ENCODE data around the gene DCLRE1A.
A peak's percentile ranks its signal among the peaks of the same experiment; 100 is the strongest.
"Not testable (repeated sequence)": the region's sequence is repeated elsewhere in the genome, so short reads cannot be mapped to it uniquely, and the experiment has no call there.

The DCLRE1A gene

DNA sequence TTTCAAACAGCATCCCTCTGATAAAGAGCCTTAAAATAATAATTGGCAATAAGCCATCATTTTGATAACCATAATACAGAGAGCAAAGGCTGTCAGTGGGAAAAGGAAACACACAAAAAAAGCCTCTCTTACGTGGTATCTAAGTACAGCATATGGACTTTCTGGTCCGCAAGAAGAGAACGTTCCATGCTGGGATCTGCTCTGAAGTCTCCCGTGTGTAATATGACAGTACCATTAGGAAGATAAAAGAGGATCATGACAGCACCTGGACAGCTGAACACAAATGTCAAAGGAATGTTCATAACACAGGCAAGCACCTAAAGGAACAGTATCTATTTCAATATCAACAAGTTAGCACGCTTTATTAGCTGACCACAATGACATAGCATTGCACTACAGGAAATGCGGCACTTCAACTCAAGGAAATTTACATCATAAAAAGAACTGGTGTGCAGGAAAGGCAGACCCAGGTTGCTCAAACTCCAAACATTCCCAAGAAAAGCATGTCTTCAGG, 9.9 kb downstream of the DCLRE1A start:
- peak in 1 of 2 experiments; percentile 10 for DNase-seq (ENCODE audit: low read depth in 1 of 2, low spot score in 1 of 2)
- TF ChIP-seq POLR2AphosphoS5 (IDR thresholded peaks at IDR 0.05; ENCODE audit: low read depth), result peak; percentile 34; the same call in 1 of the 2 replicates
- TF ChIP-seq, protein P1, sequence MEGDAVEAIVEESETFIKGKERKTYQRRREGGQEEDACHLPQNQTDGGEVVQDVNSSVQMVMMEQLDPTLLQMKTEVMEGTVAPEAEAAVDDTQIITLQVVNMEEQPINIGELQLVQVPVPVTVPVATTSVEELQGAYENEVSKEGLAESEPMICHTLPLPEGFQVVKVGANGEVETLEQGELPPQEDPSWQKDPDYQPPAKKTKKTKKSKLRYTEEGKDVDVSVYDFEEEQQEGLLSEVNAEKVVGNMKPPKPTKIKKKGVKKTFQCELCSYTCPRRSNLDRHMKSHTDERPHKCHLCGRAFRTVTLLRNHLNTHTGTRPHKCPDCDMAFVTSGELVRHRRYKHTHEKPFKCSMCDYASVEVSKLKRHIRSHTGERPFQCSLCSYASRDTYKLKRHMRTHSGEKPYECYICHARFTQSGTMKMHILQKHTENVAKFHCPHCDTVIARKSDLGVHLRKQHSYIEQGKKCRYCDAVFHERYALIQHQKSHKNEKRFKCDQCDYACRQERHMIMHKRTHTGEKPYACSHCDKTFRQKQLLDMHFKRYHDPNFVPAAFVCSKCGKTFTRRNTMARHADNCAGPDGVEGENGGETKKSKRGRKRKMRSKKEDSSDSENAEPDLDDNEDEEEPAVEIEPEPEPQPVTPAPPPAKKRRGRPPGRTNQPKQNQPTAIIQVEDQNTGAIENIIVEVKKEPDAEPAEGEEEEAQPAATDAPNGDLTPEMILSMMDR (IDR thresholded peaks at IDR 0.05; ENCODE audit: insufficient read depth, low read length), result no peak
- TF ChIP-seq, protein P2, sequence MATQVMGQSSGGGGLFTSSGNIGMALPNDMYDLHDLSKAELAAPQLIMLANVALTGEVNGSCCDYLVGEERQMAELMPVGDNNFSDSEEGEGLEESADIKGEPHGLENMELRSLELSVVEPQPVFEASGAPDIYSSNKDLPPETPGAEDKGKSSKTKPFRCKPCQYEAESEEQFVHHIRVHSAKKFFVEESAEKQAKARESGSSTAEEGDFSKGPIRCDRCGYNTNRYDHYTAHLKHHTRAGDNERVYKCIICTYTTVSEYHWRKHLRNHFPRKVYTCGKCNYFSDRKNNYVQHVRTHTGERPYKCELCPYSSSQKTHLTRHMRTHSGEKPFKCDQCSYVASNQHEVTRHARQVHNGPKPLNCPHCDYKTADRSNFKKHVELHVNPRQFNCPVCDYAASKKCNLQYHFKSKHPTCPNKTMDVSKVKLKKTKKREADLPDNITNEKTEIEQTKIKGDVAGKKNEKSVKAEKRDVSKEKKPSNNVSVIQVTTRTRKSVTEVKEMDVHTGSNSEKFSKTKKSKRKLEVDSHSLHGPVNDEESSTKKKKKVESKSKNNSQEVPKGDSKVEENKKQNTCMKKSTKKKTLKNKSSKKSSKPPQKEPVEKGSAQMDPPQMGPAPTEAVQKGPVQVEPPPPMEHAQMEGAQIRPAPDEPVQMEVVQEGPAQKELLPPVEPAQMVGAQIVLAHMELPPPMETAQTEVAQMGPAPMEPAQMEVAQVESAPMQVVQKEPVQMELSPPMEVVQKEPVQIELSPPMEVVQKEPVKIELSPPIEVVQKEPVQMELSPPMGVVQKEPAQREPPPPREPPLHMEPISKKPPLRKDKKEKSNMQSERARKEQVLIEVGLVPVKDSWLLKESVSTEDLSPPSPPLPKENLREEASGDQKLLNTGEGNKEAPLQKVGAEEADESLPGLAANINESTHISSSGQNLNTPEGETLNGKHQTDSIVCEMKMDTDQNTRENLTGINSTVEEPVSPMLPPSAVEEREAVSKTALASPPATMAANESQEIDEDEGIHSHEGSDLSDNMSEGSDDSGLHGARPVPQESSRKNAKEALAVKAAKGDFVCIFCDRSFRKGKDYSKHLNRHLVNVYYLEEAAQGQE (IDR thresholded peaks at IDR 0.05; ENCODE audit: insufficient replicate concordance, low read depth), result no peak
- Histone ChIP-seq H3K27ac (replicated peaks) (no peak overlapping the region), H3K4me3 (replicated peaks; ENCODE audit: insufficient read depth, low read length) (no peak overlapping the region), H3K27me3 (ENCODE audit: insufficient read depth, poor library complexity, severe bottlenecking) (no peaks in the 10 kb centered on the region)

DNA sequence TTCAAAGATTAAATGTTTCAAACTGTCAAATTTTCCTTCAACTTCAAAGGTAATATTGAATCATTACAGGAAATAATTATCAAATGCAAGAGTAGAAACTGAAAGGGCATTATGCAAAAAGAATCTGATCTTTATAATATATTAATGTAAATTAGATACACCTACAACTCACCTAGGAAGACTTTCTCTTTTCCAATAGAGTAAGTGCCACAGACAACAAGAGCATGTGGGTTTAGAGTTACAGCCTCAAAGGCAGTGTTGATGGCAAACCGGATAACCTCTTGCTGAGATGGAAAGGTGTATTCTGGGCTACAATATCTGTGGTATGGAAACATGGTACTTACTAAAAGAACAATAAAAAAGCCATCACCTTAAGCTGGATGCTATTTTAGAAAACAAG, 11.7 kb downstream of the DCLRE1A start:
- no peak overlapping the region for H3K27ac ChIP-seq (replicated peaks)

DNA sequence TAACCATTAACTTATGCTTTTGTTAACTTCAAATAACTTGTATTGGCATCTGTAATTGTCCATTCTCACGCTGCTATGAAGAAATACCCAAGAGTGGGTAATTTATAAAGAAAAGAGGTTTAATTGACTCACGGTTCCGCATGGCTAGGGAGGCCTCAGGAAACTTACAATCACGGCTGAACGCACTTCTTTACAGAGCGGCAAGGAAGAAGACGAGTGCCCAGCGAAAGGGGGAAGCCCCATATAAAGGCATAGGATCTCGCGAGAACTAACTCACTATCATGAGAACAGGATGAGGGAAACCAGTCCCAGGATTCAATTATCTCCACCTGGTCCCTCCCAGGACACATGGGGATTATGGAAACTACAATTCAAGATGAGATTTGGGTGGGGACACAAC, 25.3 kb downstream of the DCLRE1A start:
- not testable (repeated sequence) for DNase-seq (ENCODE audit: low read depth in 1 of 2, low spot score in 1 of 2)

More for the DNA sequence above, 11.7 kb downstream of the DCLRE1A start:
- TF ChIP-seq, protein P2 (IDR thresholded peaks at IDR 0.05; ENCODE audit: insufficient replicate concordance, low read depth), result no peak
- no peak for TF ChIP-seq GABPA (IDR thresholded peaks at IDR 0.05; ENCODE audit: low read depth)
- no peak for TF ChIP-seq SPI1 (IDR thresholded peaks at IDR 0.05; ENCODE audit: borderline replicate concordance, low read depth)
- no peak for TF ChIP-seq POLR2AphosphoS5 (IDR thresholded peaks at IDR 0.05; ENCODE audit: low read depth)
- H3K4me3 ChIP-seq (replicated peaks; ENCODE audit: insufficient read depth, low read length), result no peak overlapping the region
- no peak for DNase-seq (ENCODE audit: low read depth in 1 of 2, low spot score in 1 of 2)
- H3K27me3 ChIP-seq (ENCODE audit: insufficient read depth, poor library complexity, severe bottlenecking), result no peaks in the 10 kb centered on the region

DNA sequence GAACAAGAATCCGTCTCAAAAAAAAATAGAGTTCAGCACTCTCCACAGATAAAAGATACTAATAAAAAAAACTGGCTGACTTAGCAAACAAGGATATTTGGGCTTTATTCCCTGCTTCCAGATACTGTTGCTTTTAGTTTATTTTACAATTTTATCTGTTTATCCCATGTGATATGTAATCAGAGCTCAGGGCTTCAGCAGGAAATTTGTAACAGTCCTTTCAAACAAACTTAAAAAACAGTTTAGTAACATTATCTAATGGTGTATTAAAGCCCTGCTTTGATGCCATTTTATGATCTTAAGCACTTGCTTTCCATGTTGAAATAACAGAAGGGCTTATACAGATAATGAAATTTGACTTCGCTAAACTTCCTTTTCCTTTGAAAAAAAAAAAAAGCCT, 28.1 kb downstream of the DCLRE1A start:
- Histone ChIP-seq H3K4me3 (replicated peaks; ENCODE audit: insufficient read depth, low read length) (no peak overlapping the region), H3K27ac (replicated peaks) (no peak overlapping the region), H3K27me3 (ENCODE audit: insufficient read depth, poor library complexity, severe bottlenecking) (no peaks in the 10 kb centered on the region)
- DNase-seq (ENCODE audit: low read depth in 1 of 2, low spot score in 1 of 2), result no peak
- TF ChIP-seq, protein P2 (IDR thresholded peaks at IDR 0.05; ENCODE audit: insufficient replicate concordance, low read depth), result no peak
- no peak for TF ChIP-seq GABPA (IDR thresholded peaks at IDR 0.05; ENCODE audit: low read depth)
- no peak for TF ChIP-seq SPI1 (IDR thresholded peaks at IDR 0.05; ENCODE audit: borderline replicate concordance, low read depth)

More for the DNA sequence above, 25.3 kb downstream of the DCLRE1A start:
- H3K27ac ChIP-seq (replicated peaks); H3K4me3 ChIP-seq (replicated peaks; ENCODE audit: insufficient read depth, low read length); H3K27me3 ChIP-seq (ENCODE audit: insufficient read depth, poor library complexity, severe bottlenecking): not testable (repeated sequence)

DNA sequence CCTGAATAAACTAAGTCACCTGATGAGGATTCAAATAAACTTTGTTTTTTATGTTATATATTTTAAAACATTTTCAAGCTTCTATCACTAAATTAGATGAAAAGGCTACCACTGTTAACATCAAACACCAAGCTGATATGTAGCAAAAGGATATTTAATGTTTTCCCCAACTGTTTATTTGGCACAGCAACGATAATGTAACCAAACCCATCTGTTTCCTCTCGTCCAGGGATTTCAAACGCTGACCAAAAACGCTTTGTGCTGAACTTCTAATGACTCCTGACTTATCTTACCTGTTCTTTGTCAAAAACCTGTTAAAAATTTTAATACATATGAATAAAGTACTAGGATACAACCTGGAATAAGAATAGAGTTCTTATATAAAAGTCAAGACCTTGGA, 30.5 kb downstream of the DCLRE1A start:
- Histone ChIP-seq H3K27ac (replicated peaks) (no peak overlapping the region), H3K4me3 (replicated peaks; ENCODE audit: insufficient read depth, low read length) (no peak overlapping the region), H3K27me3 (ENCODE audit: insufficient read depth, poor library complexity, severe bottlenecking) (no peaks in the 10 kb centered on the region)
- no peak for TF ChIP-seq GABPA (IDR thresholded peaks at IDR 0.05; ENCODE audit: low read depth)
- TF ChIP-seq, protein P2 (IDR thresholded peaks at IDR 0.05; ENCODE audit: insufficient replicate concordance, low read depth), result no peak
- TF ChIP-seq, protein P1 (IDR thresholded peaks at IDR 0.05; ENCODE audit: insufficient read depth, low read length), result no peak
- no peak for DNase-seq (ENCODE audit: low read depth in 1 of 2, low spot score in 1 of 2)
